DLD1 (cell line): ENCODE data around the gene KRT10.

ENCODE experiments used
- in situ Hi-C: cut with HindIII; loops from 2 replicates; pipeline ENCODE4 v1.10.0; 2017; ENCODE audit warnings: low sequenced_read_pairs

KRT10 gene

GRCh38 chr17:40809721-40810421 lies 12.5 kb downstream of the KRT10 start:
- in situ Hi-C loops, result no loop called here

DNA sequence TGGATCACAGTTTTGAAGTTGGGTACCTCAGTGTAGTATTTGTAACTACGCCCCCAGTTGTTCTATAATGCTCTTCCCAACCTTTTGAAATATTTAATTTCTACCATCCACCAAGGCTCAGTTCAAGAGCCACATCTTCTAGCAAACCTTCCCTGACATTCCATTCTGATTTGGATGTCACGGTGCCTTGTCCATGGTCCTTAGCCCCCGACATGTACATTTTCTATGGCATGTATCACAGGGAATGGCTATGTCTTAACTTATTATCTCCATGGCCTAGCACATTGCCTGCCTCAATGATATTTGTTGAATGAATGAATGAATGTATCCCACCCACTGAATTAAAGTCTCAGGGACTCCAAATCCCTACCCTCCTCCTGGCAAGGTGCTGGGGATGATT lies 16.3 kb downstream of the KRT10 start:
- in situ Hi-C loops, result no loop called here

GRCh38 chr17:40803617-40804082 lies 18.8 kb downstream of the KRT10 start:
- in situ Hi-C loops, result no loop called here

GRCh38 chr17:40801157-40801556 lies 21.3 kb downstream of the KRT10 start:
- in situ Hi-C loops, result no loop called here

DNA sequence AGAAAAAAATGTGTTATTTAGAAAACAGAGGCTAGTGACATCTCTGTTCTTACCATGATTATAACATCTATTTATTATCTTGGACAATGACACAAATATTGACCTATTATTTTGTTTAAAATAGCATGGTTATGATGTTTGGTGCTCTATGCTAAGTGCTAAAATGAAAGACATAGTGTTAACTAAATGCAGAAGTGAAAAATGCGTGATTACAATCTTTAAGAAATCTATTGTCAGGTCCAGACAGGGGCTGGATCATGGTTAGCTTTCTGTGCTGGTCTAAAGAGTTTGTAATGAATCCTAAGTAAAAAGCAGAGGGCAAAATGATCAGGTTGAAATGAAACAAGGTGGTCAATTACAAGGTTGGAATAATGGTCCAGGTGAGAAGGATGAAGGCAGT lies 22.0 kb downstream of the KRT10 start:
- in situ Hi-C loops, result no loop called here

DNA sequence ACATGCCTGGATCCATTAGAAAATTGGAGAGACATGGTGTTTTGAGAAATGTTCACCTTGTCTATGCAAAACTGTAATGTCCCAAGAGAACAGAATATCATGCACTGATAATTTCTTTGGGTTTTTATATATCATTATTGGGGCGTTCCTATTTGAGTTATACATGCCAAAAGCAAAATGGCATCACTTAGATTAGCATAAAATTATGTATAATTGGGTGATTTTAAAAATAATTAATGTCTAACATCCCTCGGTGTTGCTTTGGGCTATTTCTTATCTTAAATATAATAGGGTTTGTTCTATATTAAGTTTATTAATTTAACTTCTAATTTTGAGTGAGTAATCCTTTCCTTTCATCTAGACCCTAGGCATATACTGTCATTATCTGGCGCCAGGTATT lies 22.6 kb downstream of the KRT10 start, which contains the start of gene KRT28:
Gene KRT28, minus strand, starts transcription at position 101 of the 400 bp plus-strand sequence. Its CDS starts 66 bp downstream, at position 35.
- in situ Hi-C loops, result no loop called here

- in situ Hi-C loops, result no loop called here
These were observed 25.6 kb downstream of the KRT10 start for GRCh38 chr17:40796846-40797245.

DNA sequence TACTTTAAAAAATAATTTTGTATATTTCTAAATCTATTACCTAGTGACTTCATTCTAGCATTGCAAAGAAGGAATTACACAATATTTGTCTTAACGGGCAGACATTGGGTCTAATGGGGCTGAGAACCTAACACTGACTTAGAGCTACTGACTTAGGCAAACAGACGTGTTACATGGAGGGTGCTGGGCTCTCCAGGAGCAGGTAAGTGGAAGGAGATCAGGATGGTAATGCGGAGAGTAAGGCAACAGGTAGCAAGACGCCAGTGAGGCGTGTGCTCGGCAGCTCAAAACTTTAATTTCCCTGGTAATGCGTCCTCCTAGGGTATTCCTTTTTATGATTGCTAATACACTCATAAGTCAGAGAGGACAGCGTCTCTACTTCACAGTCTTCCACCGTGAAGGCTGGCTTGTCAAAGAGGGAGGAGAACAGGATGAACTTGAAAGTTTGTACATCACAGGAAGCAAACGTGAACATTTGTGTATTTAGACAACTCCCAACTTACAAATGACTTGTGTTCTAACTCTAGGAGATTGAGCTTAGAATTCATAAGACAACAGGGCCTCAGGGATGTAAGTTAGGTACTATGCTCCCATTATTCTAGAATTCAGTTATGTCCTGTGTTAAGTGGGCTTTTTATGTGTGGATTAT lies 27.3 kb downstream of the KRT10 start:
- in situ Hi-C loops, result no loop called here

GRCh38 chr17:40794466-40794865 lies 27.9 kb downstream of the KRT10 start:
- in situ Hi-C loops, result no loop called here

- in situ Hi-C loops, result no loop called here
These were observed 28.6 kb downstream of the KRT10 start for GRCh38 chr17:40793832-40794231.

DNA sequence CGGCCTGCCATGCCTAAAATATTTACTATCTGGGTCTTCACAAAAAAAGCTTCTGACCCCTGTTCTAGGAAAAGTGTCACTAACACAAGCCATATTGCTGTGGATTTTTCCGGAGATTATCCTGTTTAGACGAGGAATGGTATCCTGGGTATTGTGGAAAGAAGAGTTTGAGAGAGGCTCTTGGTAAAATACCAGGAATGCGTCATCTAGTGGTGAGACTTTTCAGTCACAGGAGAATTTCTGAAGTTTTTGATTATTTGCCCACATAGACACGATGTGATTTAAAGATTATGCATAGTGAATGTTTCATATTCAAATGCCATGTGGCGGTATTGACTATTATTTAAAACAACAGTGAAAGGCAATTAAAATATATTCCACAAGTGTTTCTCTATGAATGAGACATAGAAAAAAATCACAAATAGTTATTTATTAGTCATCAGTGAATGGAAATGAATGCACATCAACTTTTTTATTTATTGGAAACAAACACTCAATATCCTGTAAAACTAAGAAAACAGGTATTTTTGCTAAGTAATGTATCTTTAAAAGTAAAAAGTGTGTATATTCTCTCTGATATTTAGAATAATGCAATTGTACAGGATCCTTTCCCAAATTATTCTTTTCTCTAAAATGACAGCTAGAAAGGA lies 30.5 kb downstream of the KRT10 start:
- in situ Hi-C loops, result no loop called here

- in situ Hi-C loops, result no loop called here
These were observed 31.3 kb downstream of the KRT10 start for GRCh38 chr17:40791111-40791510.

GRCh38 chr17:40782450-40782849 lies 40.0 kb downstream of the KRT10 start, which contains the start of gene KRT27:
Gene KRT27, minus strand, starts transcription at chr17:40782550. Its CDS starts 57 bp downstream, at chr17:40782493.
- in situ Hi-C loops, result no loop called here

DNA sequence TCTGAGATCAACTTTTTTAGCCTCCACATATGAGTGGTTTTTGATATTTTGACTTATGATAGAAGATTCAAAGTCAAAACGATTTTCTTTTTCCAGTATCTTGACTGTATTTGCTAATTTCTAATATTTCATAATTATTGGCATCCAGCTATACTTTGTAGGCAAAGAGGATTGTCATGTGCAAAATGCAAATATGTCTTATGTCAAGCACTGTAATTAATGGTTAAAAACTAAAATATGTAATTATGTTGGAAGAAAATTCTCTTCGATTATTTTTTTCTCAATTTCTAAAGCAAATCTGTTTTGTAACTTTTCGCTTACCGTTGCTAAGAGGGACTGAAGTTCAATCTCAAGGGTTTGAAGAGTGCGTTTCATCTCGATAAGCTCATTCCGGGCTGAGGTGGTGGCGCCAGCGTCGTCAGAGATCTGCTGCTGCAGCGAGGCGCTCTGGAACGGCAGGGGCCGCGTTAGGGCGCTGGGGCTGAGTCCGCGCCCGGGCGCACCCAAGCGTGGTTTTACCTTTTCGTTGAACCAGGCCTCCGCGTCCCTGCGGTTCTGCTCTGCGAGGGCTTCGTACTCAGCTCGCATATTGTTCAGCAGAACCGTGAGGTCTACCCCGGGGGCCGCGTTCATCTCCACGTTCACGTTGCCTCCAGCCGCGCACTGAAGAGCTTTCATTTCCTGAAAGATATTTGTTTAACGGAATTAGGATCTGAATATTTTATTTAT lies 43.1 kb downstream of the KRT10 start:
- in situ Hi-C loops, result no loop called here

DNA sequence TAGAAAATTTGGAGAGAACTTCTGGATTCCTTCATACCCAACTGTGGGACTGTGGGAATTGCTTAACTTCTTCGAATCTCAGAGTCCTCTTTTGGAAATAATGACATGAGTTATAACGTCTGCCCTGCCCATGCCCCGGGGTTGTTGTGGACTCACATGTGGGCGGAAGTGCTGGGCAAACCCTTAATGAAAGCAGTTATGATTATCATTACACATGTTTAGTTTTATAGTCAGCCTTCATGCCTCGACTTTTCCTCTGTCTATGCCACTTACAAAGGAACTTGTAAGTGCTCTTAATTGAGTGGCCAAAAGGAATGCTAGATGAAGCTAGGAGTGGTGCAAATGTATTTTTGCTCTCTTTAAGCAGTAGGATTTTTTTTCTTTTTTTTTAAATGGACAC lies 44.0 kb downstream of the KRT10 start:
- in situ Hi-C loops, result no loop called here

DNA sequence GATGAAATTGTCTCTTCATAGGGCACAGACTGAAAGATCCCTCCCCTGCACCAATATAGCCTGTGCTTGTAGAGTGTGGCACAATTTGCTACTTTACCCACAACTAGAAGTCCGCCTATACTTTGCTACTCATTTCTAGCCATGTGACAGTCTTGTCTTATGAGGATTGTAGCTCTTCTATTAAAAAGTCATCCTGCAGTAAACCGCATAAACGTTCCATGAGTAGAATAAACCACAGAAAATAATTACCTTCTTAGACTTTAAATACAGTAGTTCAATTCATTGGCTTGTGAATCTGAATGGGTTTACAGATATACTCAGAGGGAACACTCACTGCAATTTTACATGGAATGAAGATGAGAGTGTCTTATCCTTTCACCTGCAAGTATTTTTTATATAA lies 44.4 kb downstream of the KRT10 start:
- in situ Hi-C loops, result no loop called here

- in situ Hi-C loops, result no loop called here
These were observed 45.0 kb downstream of the KRT10 start for GRCh38 chr17:40777459-40777858.

- in situ Hi-C loops, result no loop called here
These were observed 46.5 kb downstream of the KRT10 start for GRCh38 chr17:40775945-40776344.

DNA sequence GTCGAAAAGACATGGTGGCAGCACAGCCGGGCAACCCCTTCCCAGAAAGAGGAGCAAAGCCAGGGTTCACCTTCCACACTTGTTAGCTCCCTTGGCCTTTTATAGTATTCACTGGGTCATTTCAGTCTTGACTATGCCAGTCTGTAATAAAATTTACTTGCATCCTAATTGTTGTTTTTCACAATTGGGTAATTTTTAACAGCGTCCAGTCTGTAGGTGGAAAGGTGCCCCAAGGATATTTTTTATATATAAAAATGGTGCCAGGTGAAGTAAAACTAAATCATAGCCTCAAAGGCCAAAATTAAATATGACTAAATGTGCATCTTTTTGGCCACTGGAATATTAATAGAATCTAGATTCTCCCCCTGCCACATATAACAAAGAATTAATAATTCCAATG lies 50.3 kb downstream of the KRT10 start, which contains the start of gene KRT26:
Gene KRT26, minus strand, starts transcription at position 101 of the 400 bp plus-strand sequence. Its CDS starts 88 bp downstream, at position 13.
- in situ Hi-C loops, result no loop called here
